GM12874 (cell line): ENCODE measurements around the gene ARGLU1.

Experiments
- TF ChIP-seq, protein P1 (sequence below): IDR thresholded peaks from 2 replicates; pipeline ENCODE4 v1.5.1; 2011; ENCODE audit warnings: low read depth, mild to moderate bottlenecking, control low read depth, low read length, moderate library complexity; ENCODE audit not compliant: insufficient read depth

Gene ARGLU1

DNA sequence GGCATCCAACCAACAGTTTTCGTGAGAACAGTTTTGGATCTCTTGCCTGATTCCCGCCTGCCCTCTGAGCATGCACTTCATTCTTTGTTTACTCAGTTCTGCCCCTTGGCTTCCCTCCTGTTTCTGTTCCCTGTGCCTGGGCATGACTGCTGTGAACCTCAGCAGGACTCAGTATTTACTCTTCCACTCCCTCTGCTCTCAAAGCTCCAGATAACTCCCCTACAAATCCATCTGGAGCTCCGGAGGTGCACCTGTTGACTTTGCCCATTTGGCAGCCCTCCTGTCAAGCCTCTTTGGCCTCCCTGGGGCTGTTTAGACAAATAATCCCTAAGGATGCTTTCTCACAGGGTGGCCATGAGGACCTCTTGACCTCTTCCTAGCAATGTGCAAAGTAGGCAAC lies 34.2 kb upstream of the ARGLU1 start:
- TF ChIP-seq, protein P1, sequence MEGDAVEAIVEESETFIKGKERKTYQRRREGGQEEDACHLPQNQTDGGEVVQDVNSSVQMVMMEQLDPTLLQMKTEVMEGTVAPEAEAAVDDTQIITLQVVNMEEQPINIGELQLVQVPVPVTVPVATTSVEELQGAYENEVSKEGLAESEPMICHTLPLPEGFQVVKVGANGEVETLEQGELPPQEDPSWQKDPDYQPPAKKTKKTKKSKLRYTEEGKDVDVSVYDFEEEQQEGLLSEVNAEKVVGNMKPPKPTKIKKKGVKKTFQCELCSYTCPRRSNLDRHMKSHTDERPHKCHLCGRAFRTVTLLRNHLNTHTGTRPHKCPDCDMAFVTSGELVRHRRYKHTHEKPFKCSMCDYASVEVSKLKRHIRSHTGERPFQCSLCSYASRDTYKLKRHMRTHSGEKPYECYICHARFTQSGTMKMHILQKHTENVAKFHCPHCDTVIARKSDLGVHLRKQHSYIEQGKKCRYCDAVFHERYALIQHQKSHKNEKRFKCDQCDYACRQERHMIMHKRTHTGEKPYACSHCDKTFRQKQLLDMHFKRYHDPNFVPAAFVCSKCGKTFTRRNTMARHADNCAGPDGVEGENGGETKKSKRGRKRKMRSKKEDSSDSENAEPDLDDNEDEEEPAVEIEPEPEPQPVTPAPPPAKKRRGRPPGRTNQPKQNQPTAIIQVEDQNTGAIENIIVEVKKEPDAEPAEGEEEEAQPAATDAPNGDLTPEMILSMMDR, result no peak

DNA sequence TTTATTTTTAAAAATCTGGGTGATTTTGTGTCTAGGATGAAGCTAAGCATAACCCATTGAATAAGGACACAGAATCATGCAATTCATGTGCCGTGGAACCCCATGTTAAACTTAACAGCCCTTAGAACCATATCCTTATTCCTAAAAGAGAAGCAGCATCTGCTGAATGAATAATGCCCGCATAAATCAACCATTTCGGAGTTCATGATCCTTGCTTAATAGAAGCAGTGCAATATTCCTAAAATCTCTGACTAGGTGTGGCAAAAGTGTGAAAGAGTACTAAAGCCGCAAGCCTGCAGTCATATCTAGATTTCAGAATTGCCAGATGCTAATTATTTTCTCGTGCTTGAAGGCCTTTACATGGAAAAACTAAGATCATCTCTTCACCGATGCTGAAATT lies 33.6 kb upstream of the ARGLU1 start:
- TF ChIP-seq, protein P1, result no peak

DNA sequence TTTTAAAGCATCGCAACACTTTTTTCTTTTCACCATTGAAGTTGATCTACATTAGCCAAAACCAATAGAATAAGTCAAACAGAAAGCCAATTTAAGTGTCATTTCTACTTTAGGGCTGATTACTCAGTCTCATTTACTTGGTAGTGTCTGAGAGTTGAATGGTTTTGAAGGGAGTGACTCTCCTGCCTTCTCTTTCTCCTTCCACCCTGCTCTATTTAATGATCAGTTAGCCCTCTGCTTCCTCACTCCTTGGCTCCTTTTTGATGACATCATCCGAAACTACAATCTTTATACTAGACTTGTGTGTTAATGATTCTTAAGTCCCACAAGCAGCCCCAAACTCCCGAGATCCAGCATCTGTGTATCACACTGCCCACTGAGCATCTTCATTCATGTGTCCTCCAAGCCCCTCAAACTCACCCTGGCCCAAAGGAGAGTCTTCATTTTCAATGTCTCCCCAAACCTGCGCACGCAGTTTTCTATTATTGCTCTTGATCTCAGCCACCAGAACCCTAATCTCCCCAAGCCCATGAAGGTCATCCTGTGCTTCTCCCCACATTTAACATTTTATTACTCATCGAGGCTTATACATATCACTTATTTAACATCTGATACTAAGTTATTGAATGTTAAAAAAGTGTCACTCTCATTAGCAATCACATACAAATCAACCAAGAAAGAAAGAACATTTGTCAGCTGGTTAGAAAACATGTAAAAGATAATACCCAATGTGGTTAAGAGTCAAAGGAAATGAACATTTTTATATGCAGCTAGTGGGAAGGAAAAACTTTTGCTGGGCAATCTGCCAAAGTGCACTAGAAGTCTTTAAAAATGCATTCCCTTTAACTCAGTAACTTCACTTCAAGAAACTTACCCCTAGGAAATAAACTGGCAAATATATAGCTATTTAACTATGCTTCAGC lies 32.2 kb upstream of the ARGLU1 start:
- TF ChIP-seq, protein P1, result no peak

DNA sequence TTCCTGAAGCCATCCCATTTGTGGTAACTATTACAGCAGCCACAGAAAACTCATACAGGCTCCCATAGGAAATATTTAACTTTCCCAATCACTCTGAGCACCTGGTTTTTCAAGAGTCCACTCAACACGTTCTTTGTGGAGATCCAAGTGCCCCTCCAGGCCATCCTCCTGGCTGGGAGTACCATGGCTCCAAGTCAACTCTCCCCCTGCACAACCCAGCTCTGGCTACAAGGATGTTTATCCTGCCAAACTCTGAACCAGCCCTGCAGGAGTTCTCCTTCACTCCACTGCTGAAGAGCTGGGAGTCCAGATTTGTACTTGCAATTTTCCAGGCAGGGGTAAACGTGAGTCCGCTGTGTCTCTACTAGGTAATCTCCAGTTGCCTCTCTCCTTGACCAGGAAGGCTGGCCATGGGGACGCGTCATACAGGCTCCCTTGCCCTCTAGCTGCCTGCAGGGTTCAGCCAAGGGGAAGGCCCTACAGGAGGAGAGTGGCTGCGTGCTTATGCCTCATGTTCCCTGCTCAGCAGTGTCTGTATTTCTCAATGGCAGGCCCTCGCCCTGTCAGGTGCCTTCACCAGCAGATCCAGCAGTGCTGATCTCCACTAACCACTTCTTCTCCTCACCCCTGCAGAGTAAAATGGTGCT lies 29.9 kb upstream of the ARGLU1 start:
- TF ChIP-seq, protein P1, result no peak

DNA sequence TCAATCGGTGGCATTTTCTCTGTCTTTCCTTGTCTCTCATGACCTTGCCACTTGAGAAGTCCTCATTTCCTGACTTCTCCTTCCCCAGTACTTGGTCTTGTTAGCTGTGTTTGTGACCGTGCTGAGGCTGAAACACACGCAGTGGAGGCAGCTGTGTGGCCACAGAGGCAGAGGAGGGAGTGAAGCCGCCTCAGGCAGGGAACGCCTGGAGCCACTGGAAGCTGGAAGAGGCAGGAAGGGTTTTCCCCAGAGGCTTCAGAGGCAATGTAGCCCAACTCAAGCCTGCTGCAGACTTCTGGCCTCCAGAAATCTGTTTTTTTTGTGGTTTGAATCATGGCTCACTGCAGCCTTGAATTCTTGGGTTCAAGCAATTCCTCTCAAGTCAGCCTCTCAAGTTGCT lies 29.2 kb upstream of the ARGLU1 start:
- TF ChIP-seq, protein P1, result no peak

DNA sequence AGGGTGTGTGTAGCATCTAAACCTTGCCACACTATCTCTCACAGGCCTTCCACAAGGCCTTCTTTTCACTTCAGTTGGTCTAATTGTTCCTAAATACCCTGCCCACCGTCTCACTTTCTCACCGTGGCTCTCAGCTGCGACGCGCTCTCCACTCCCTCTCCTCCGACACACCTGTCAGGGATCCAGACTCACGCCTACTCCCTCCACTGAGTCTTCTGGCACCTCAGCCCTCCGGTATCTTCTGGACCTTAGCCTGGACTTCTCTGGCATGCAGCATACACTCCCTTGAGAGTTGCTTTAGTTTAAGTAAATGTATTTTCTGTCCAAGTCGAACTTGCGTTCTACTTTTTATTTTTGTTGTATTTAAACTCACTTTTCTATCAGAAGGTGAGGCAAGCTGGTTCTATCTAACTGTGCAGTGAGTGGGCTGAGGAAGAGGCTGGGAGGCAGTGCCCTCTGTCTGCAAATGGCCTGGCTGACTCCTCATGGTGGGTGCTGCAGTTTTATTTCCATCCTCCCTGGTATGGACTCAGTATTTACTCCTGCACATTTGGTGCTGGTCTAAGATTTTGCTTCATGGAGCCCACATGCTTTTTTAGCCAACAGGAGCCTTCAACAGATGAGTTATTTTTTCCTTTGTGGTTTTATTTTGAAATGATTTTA lies 28.5 kb upstream of the ARGLU1 start:
- TF ChIP-seq, protein P1, result no peak

DNA sequence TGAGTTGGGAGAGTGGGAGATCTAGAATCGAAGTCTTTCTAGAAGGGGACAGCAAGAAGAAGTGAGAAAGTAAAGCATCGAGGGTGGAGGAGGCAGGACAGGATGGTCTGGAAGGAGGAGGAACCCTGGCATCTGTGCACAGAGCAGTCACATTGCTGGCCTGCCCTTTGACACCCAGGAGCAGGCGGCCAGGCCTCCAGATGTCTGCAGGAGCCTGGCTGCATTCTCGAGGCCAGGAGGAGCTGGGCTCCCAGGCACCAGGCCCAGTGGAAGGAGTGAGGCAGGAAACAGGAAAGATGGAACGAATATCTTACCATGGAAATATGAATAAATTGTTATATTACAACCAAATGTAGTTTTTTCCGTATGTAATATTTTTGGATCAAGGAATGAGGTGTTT lies 27.7 kb upstream of the ARGLU1 start:
- TF ChIP-seq, protein P1, result no peak
